DND-41 (cell line): ENCODE results near the gene SNAPC4.

Experiments used
- EZH2 ChIP-seq: IDR thresholded peaks from 3 replicates; pipeline ENCODE4 v1.6.1; 2012; ENCODE audit warnings: borderline replicate concordance, low read depth, mild to moderate bottlenecking, moderate library complexity, low read length, inconsistent platforms; ENCODE audit not compliant: severe bottlenecking
- TF ChIP-seq, protein P1 (sequence below): IDR thresholded peaks from 2 replicates; pipeline ENCODE4 v1.5.1; 2012; ENCODE audit warnings: borderline replicate concordance, low read length, moderate library complexity, mild to moderate bottlenecking; ENCODE audit not compliant: poor library complexity, severe bottlenecking; ENCODE audit errors: extremely low read depth

DNA sequence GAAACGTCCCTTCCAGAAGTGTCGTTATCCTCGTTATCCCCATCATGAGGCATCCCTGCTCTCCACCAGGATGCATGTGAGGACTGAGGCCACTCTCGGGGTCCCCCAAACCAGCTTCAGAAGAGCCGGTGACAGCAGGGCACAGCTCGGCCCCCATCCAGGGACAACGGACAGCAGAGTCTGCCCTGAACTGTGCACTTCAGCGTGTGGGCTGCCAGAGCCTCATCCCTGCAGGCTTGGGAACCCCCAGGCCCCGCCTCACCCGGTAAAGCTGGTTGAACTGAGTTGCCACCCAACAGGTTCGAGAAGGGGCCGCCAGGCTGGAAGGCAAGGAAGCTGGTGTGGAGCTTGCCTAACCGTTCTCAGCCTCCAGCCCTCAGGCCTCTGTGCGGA, 25.8 kb downstream of the SNAPC4 start:
- TF ChIP-seq, protein P1, sequence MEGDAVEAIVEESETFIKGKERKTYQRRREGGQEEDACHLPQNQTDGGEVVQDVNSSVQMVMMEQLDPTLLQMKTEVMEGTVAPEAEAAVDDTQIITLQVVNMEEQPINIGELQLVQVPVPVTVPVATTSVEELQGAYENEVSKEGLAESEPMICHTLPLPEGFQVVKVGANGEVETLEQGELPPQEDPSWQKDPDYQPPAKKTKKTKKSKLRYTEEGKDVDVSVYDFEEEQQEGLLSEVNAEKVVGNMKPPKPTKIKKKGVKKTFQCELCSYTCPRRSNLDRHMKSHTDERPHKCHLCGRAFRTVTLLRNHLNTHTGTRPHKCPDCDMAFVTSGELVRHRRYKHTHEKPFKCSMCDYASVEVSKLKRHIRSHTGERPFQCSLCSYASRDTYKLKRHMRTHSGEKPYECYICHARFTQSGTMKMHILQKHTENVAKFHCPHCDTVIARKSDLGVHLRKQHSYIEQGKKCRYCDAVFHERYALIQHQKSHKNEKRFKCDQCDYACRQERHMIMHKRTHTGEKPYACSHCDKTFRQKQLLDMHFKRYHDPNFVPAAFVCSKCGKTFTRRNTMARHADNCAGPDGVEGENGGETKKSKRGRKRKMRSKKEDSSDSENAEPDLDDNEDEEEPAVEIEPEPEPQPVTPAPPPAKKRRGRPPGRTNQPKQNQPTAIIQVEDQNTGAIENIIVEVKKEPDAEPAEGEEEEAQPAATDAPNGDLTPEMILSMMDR = no peak
- TF ChIP-seq EZH2 = no peak
